GM12892 (cell line): ENCODE results near the gene GRID1.

Experiments
- POLR2A ChIP-seq: IDR thresholded peaks from 2 replicates; pipeline ENCODE4 v1.6.1; 2011; ENCODE audit warnings: low read depth, low read length, control low read depth
- TAF1 ChIP-seq: IDR thresholded peaks from 2 replicates; pipeline ENCODE4 v1.6.1; 2011; ENCODE audit warnings: low read depth, mild to moderate bottlenecking, control low read depth, low read length, borderline replicate concordance

- TF ChIP-seq POLR2A (no peak), TAF1 (no peak)
These were observed 415.7 kb downstream of the GRID1 start for GRCh38 chr10:85950921-85951320.
